T-cell (primary cell): ENCODE measurements around the gene AREG. TPM values are rescaled to one million over a fixed set of nuclear protein-coding genes. Genes with fewer than 3 reads are reported as not detected.

ENCODE experiments used
- ATAC-seq, 4 experiments: fragments of 200-7000 bp in 3 of 4; fragments of 150-1000 bp in 1 of 4; cut with Tn5 transposase; replicated peaks in 1 of 4; 1 replicate in 3 of 4; 2 replicates in 1 of 4; pipeline ENCODE4 v1.10.0; 2021; ENCODE audit warnings: moderate library complexity in 3 of 4, mild to moderate bottlenecking in 2 of 4, moderate number of reproducible peaks in 1 of 4
- CTCF ChIA-PET, 2 donors: fragments of 300-600 bp; sonication (Branson Sonifier 250); formaldehyde crosslinking; loops; one replicate each; lab custom pipeline; 2022; ENCODE audit warnings: antibody characterized with exemption in 2 of 2; lab: Charles Lee
- POLR2A ChIA-PET, 2 donors: fragments of 300-600 bp; sonication (Branson Sonifier 250); formaldehyde crosslinking; loops; one replicate each; lab custom pipeline; 2022; ENCODE audit warnings: antibody characterized with exemption in 2 of 2; lab: Charles Lee
- DNase-seq, 35 experiments: peaks; one replicate each; pipeline versions ENCODE4 v3.0.0 to v3.0.0-alpha.2; 2013 to 2023
- H3K27ac ChIP-seq: one replicate; pipeline ENCODE4 v1.5.1; 2013; ENCODE audit warnings: low read length
- H3K27me3 ChIP-seq, 2 experiments: replicated peaks in 1 of 2; 1 replicate in 1 of 2; 2 replicates in 1 of 2; pipeline versions ENCODE4 v1.6.1 to v1.7.0; 2013; ENCODE audit warnings: low read length in 1 of 2, mixed read lengths in 1 of 2; ENCODE audit not compliant: control insufficient read depth in 2 of 2, insufficient read depth in 2 of 2; ENCODE audit errors: extremely low read depth in 1 of 2
- H3K36me3 ChIP-seq, 2 donors: 1 replicate in 1 of 2; 2 replicates in 1 of 2; pipeline versions ENCODE4 v1.6.1 to v1.7.0; 2013; ENCODE audit warnings: low read length in 1 of 2; ENCODE audit not compliant: control insufficient read depth in 2 of 2, insufficient read depth in 1 of 2; ENCODE audit errors: extremely low read depth in 1 of 2
- H3K4me1 ChIP-seq, 2 experiments: 1 replicate in 1 of 2; 2 replicates in 1 of 2; pipeline versions ENCODE4 v1.6.1 to v1.7.0; 2013; ENCODE audit warnings: low read length in 2 of 2, mixed read lengths in 1 of 2; ENCODE audit not compliant: insufficient read depth in 2 of 2, control insufficient read depth in 1 of 2; ENCODE audit errors: extremely low read depth in 1 of 2
- H3K4me3 ChIP-seq, 2 donors: 1 replicate in 1 of 2; 2 replicates in 1 of 2; pipeline versions ENCODE4 v1.5.1 to v1.7.0; 2013; ENCODE audit warnings: mild to moderate bottlenecking in 2 of 2, low read length in 1 of 2, moderate library complexity in 1 of 2; ENCODE audit not compliant: control insufficient read depth in 1 of 2; ENCODE audit errors: extremely low read depth in 1 of 2
- H3K9me3 ChIP-seq: 2 replicates; pipeline ENCODE4 v1.7.0; 2013
- H3K27ac Mint-ChIP-seq, 2 donors: one replicate each; pipeline ENCODE4 v1.8.0; 2020 to 2021; ENCODE audit warnings: mild to moderate bottlenecking in 2 of 2, mixed read lengths in 2 of 2
- H3K27me3 Mint-ChIP-seq, 2 donors: one replicate each; pipeline ENCODE4 v1.8.0; 2021 to 2022; ENCODE audit warnings: mixed read lengths in 2 of 2
- H3K36me3 Mint-ChIP-seq: one replicate; pipeline ENCODE4 v1.8.0; 2021; ENCODE audit warnings: mixed read lengths
- H3K4me1 Mint-ChIP-seq, 3 donors: one replicate each; pipeline ENCODE4 v1.8.0; 2020 to 2022; ENCODE audit warnings: mixed read lengths in 3 of 3, mild to moderate bottlenecking in 1 of 3
- H3K4me3 Mint-ChIP-seq, 3 donors: one replicate each; pipeline ENCODE4 v1.8.0; 2020 to 2022; ENCODE audit warnings: mild to moderate bottlenecking in 3 of 3, mixed read lengths in 3 of 3, moderate library complexity in 3 of 3
- H3K9me3 Mint-ChIP-seq, 3 donors: one replicate each; pipeline ENCODE4 v1.8.0; 2020 to 2022; ENCODE audit warnings: mixed read lengths in 3 of 3
- WGBS: methylation state at CpG from one replicate; pipeline ENCODE4 v1.1.5; 2013; ENCODE audit warnings: missing lambda C conversion rate; ENCODE audit not compliant: insufficient coverage; 5-methylcytosine and 5-hydroxymethylcytosine counted together
- total RNA-seq, 35 experiments: library from RNA in 6 of 35; stranded (reverse) in 6 of 35; fragments of 120-200 nt in 1 of 35; gene quantifications; one replicate each; pipeline versions ENCODE4 v1.2.1 to v1.2.4 and lab custom pipeline; 2013 to 2026

The AREG gene
- total RNA-seq, 5 donors from 2014 or later (not counting 1 experiment from before 2014, with no cell fraction given) = 0.54 to 29.4 (median 1.1) TPM

DNA sequence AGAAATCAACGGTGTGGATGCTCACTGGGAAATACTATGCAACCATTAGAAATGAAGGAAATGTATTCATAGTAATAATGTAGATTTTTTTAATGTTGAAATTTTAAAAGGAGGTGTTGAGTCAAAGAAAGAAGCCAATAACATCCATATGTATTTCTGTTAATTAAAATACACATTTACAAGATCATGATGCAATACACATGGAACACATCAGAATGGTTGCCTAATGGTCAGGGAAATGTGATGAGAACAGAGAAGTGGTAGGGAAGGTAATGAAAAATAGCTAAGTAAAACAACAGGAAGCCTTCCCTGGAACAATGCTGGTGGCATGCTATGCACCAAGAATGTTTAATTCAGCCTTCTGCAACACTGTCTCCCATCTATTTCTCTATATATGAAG lies 18.2 kb downstream of the AREG start:
- Histone ChIP-seq H3K4me3 (no peak overlapping the region), H3K27me3 (no peaks in the 10 kb centered on the region), H3K36me3 (no peaks in the 10 kb centered on the region), H3K9me3 (no peaks in the 10 kb centered on the region), H3K4me1 (no peaks in the 10 kb centered on the region), H3K27ac (no peak overlapping the region)
- H3K9me3 Mint-ChIP-seq = peaks cover 0 to 9% (median 5%) of the 10 kb centered on the region in 3 donors
- no CpG with 5 or more reads among the region's 1 CpG for WGBS
- POLR2A ChIA-PET = interaction anchor here in 1 of 2 donors (1.1 kb wide), 1 partner anchor 9 kb away, joined by 4 read pairs; no protein-coding TSS in a partner anchor
- peaks cover 7 to 12% of the 10 kb centered on the region in 2 donors for H3K27me3 Mint-ChIP-seq
- DNase-seq (no peak), ATAC-seq (no peak)
- CTCF ChIA-PET = interaction anchor here in 1 of 2 donors (1.2 kb wide), 1 partner anchor 86 kb away, joined by 3 read pairs; no protein-coding TSS in a partner anchor
- H3K36me3 Mint-ChIP-seq = peaks cover 3% of the 10 kb centered on the region
- H3K4me1 Mint-ChIP-seq = no peaks in the 10 kb centered on the region
- no peak overlapping the region for H3K27ac Mint-ChIP-seq
- H3K4me3 Mint-ChIP-seq = no peak overlapping the region

DNA sequence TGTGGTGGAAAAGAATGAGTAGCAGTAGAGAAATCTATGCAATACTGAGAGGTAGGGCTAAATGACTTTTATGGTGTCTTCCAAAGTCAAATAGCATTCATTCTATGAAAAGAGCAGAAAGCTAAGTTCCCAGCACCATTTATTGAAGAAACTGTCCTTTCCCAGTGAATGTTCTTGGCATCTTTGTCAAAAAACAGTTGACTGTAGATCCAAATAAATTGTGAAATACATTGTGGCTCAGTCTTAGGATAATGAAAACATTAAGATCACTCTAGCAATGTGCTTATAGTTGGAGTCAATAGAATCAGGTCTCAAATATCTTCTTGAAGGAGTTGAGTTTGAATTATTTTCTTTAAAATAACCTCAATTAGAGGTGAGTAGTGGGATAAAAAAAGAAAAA lies 19.4 kb downstream of the AREG start:
- H3K4me3 ChIP-seq = no peak overlapping the region
- H3K36me3 Mint-ChIP-seq = peaks cover 3% of the 10 kb centered on the region
- H3K4me1 Mint-ChIP-seq = no peaks in the 10 kb centered on the region
- no peak for DNase-seq
- peaks cover 7 to 12% of the 10 kb centered on the region in 2 donors for H3K27me3 Mint-ChIP-seq
- H3K4me3 Mint-ChIP-seq = no peak overlapping the region
- H3K9me3 Mint-ChIP-seq = peaks cover 0 to 7% (median 5%) of the 10 kb centered on the region in 3 donors
- H3K9me3 ChIP-seq = no peaks in the 10 kb centered on the region
- no peak overlapping the region for H3K27ac Mint-ChIP-seq
- no peaks in the 10 kb centered on the region for H3K4me1 ChIP-seq
- POLR2A ChIA-PET = interaction anchor here in 1 of 2 donors (1.1 kb wide), 1 partner anchor 10 kb away, joined by 4 read pairs; no protein-coding TSS in a partner anchor
- ATAC-seq = no peak
- H3K27me3 ChIP-seq = no peaks in the 10 kb centered on the region
- H3K36me3 ChIP-seq = no peaks in the 10 kb centered on the region
- CTCF ChIA-PET = no interaction called here
- no peak overlapping the region for H3K27ac ChIP-seq

DNA sequence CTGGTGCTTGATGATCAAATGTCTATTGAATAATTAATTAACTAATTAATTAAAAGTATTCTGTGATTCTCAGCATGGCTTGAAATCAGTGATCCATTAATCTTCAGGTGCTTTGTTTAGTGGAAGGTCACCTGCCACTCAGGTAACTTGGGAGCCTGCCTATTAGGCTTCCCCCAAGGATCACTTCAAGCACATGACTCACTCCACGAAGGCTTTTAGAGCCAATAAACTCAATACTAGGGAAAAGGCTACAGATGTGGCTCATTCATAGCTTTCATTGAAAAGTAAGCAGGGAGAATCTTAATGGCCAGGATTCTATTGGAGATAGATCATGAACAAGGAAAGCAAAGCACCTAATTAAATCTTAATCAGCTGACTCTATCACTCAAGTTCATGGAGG lies 21.3 kb downstream of the AREG start:
- Histone ChIP-seq H3K27me3 (no peaks in the 10 kb centered on the region), H3K4me3 (no peak overlapping the region), H3K9me3 (no peaks in the 10 kb centered on the region), H3K36me3 (no peaks in the 10 kb centered on the region), H3K27ac (no peak overlapping the region), H3K4me1 (no peaks in the 10 kb centered on the region)
- no peak for DNase-seq
- ChIA-PET CTCF (interaction anchor here in 1 of 2 donors (0.6 kb wide), 1 partner anchor 70 kb away, joined by 3 read pairs; no protein-coding TSS in a partner anchor), POLR2A (no interaction called here)
- Mint-ChIP-seq H3K27ac (no peak overlapping the region), H3K36me3 (no peaks in the 10 kb centered on the region), H3K9me3 (no peaks in the 10 kb centered on the region), H3K4me1 (no peaks in the 10 kb centered on the region), H3K27me3 (peaks cover under 1 to 4% of the 10 kb centered on the region in 2 donors), H3K4me3 (no peak overlapping the region)
- no CpG with 5 or more reads among the region's 1 CpG for WGBS
- ATAC-seq = no peak

DNA sequence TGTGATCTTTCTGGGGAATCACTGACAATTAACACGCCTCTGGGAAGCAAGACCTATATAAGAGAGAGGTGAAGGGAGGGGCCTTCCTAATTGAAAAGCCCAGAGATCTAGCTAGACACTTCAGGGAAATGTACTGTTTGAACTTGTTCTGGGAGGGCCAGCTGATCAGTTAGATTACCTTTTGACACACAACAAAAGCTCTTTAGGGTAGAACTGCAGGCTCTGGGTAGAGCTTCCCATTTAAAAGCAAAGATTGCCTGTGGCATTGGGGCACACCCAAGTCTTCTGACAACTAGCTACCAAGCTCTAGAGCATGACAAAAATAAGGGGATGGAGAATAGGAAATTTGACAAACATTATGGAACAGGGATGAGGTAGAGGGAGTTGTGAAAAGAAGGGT lies 26.3 kb downstream of the AREG start:
- Histone ChIP-seq H3K9me3 (no peaks in the 10 kb centered on the region), H3K27me3 (no peaks in the 10 kb centered on the region), H3K36me3 (no peaks in the 10 kb centered on the region), H3K4me1 (no peaks in the 10 kb centered on the region), H3K27ac (no peak overlapping the region), H3K4me3 (no peak overlapping the region)
- no CpG with 5 or more reads among the region's 1 CpG for WGBS
- Mint-ChIP-seq H3K4me1 (no peaks in the 10 kb centered on the region), H3K9me3 (no peaks in the 10 kb centered on the region), H3K27me3 (peaks cover 7 to 27% of the 10 kb centered on the region in 2 donors), H3K27ac (no peak overlapping the region), H3K4me3 (no peak overlapping the region), H3K36me3 (no peaks in the 10 kb centered on the region)
- DNase-seq = no peak
- ChIA-PET POLR2A (no interaction called here), CTCF (interaction anchor here in 1 of 2 donors (0.6 kb wide), 1 partner anchor 10 kb away, joined by 7 read pairs; no protein-coding TSS in a partner anchor)
- no peak for ATAC-seq

DNA sequence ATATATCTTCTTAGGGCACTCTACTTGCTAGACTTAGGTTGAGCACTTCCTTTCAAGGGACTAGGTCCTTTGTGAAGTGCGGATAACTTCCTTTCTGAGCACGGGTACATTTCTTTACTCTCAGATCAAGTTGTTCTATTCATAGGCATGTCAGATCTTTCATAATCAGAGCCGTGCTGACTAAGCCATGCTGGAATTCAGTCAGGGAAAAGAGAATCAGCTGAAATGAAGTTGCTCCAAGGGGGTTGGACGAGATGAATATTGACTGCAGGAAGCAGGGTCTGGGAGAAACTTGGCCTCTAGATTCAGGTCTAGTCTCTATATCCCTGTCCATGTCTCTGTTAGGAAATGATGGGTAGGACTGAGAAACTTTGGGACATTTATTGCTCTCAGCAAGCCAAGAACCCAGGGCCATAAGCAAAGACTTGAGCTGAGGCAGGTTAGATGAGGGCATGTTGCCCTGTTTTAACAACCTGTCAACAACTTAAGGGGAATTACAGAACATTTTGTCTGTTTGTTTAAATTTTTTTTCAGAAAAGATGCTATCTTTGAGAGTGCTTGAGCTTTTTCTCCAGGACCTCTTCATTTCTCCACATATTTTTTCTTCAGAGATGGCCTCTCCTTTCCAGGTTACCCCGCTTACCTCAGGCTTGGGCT lies 28.3 kb downstream of the AREG start:
- Histone ChIP-seq H3K27ac (no peak overlapping the region), H3K4me1 (no peaks in the 10 kb centered on the region), H3K9me3 (no peaks in the 10 kb centered on the region), H3K4me3 (no peak overlapping the region), H3K27me3 (no peaks in the 10 kb centered on the region), H3K36me3 (no peaks in the 10 kb centered on the region)
- Mint-ChIP-seq H3K9me3 (no peaks in the 10 kb centered on the region), H3K4me3 (no peak overlapping the region), H3K36me3 (no peaks in the 10 kb centered on the region), H3K27ac (no peak overlapping the region), H3K4me1 (no peaks in the 10 kb centered on the region), H3K27me3 (peaks cover 7 to 28% of the 10 kb centered on the region in 2 donors)
- 85% methylated on average over 3 of the region's 5 CpGs for WGBS
- no peak for ATAC-seq
- ChIA-PET CTCF (no interaction called here), POLR2A (no interaction called here)
- no peak for DNase-seq

DNA sequence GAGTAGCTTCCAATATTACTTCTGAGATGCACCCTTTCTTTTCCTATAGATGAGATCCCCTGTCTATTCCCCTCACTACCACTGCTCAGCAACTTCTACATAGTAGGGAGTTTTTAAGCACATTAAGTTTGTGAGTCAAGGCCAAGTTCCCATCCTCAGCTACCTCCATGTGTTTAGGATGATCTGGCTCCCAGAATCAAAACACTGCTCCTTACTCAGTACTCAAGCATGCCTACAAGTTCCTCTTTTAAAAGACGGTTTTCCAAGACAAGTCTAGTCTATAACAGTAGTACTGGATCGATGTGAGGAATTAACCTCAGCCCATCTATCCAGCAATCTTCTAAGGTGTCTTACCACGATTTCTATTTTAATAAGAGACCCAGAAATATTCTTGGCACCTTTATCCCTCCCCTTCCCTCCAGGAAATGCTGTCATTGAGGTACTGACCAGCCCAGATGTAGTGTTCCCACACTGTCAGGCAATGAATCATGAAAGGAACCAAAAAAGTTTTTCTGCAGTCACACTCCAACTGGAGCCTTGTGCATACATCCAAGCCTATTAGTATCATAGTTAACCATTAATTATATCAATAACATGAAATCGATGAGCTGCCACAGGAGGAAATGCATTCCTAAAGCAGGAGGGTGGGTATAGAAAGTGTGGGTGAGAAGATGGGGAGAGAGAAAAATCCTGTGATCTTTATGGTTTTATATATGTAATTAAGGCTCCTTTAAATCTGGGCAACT lies 29.6 kb downstream of the AREG start:
- H3K4me1 Mint-ChIP-seq = no peaks in the 10 kb centered on the region
- H3K4me3 Mint-ChIP-seq = no peak overlapping the region
- CTCF ChIA-PET = no interaction called here
- ATAC-seq (no peak), DNase-seq (no peak)
- POLR2A ChIA-PET = no interaction called here
- H3K27ac Mint-ChIP-seq = no peak overlapping the region
- no peaks in the 10 kb centered on the region for H3K9me3 ChIP-seq
- H3K27me3 Mint-ChIP-seq = peaks cover 7 to 28% of the 10 kb centered on the region in 2 donors
- H3K9me3 Mint-ChIP-seq = no peaks in the 10 kb centered on the region
- WGBS = 0% methylated on average over 1 of the region's 4 CpGs
- H3K4me1 ChIP-seq = no peaks in the 10 kb centered on the region
- H3K36me3 Mint-ChIP-seq = no peaks in the 10 kb centered on the region
- H3K27ac ChIP-seq = no peak overlapping the region
- no peak overlapping the region for H3K4me3 ChIP-seq
- H3K36me3 ChIP-seq = no peaks in the 10 kb centered on the region
- H3K27me3 ChIP-seq = no peaks in the 10 kb centered on the region
